Measurements from ENCODE around the gene CDC34.

Gene CDC34

DNA sequence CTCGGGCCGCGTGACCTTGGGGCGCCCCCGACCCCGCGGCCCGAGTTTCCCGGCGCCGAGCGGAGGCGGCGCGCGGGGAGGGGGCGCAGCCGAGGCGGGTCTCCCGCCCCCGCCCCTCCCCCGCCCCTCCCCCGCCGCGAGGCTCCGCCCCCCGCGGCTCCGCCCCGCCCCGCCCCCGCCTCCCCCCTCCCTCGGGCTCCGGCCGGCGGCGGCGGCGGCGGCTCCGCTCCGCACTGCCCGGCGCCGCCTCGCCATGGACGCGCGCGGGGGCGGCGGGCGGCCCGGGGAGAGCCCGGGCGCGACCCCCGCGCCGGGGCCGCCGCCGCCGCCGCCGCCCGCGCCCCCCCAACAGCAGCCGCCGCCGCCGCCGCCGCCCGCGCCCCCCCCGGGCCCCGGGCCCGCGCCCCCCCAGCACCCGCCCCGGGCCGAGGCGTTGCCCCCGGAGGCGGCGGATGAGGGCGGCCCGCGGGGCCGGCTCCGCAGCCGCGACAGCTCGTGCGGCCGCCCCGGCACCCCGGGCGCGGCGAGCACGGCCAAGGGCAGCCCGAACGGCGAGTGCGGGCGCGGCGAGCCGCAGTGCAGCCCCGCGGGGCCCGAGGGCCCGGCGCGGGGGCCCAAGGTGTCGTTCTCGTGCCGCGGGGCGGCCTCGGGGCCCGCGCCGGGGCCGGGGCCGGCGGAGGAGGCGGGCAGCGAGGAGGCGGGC, 58.3 kb downstream of the CDC34 start, which contains the start of gene HCN2:
Gene HCN2 (plus strand): TSS at position 189 of the 703 bp plus-strand sequence. CDS start 65 bp downstream, at position 254.
- DNase-seq = no peak

DNA sequence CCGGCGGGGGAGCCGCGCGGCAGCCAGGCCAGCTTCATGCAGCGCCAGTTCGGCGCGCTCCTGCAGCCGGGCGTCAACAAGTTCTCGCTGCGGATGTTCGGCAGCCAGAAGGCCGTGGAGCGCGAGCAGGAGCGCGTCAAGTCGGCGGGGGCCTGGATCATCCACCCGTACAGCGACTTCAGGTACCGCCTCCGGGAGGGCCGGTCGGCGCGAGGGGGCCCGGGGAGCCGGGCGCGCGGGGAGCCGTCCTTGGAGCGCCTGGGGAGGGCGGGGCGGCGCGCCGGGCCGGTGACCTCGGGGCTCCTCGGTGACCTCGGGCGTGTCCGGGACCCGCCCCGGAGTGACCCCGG, 58.8 kb downstream of the CDC34 start:
- DNase-seq = no peak

DNA sequence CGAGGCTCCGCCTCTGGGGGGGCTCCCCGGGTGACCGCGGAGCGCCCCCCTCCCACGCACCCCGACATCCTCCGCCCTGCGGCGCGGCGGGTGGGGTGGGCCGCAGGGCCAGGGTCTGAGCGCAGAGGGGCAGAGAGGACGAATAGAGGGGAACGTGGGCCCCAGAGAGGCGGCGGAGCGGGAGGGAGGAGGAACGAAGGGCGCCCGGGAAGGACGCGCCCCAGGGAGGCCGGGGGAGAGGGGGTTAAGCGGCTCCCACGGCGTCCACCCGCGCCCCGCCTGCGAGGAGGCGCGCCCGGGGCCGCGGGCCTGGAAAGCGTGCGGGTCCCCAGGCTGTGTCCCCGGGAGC, 59.2 kb downstream of the CDC34 start:
- no peak for DNase-seq

DNA sequence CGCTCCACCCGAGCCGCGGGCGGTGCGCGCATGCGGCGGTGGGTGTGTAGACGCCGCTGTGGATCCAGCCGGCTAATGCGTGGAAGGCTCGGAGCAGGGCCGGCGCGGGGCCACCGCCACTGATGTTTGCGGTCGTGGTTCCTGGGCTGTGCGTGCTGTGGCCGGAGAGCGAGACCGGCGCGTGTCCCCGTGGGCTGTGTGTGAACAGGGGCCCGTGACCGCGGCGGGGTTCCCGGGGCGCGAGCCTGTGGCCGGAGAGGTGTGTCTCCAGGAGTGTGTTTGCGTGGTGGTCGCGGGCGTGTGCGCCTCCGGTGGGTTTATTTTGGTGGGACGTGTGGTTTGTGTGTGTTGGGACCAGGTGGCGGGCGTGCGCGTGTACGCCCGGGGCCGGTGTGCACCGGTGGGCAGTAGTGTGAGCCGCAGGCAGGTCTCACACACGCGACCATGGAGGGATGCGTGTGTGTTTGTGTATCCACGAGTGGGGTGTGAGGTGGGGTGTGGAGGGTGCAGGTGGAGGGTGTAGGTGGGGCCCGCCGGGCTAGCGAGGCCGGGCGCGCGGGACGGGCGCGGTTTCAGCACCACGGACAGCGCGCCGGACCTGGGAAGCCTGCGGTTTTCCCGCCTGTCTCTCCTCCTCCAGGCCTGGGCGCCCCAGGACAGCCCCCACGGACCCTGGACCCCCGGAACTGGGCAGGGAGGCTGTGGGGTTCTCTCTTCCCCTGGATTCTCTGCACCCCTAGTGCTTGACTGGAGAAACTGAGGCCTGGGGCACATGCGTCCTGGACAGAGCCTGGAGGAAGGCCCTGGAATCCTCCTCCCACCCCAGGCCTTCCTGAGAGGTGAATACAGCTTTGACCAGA, 59.8 kb downstream of the CDC34 start:
- no peak for DNase-seq

Data from activated T-cell treated with anti-CD3 and anti-CD28 coated beads for 4 hours (primary cell).